Esophagus muscularis mucosa (tissue), 3 donors: Measurements from ENCODE around the gene THBD.

Source experiments
- CTCF ChIP-seq, 3 experiments: fragments of 200-600 bp in 2 of 3; fragments of 450-650 bp in 1 of 3; sonication (generic) in 2 of 3; IDR thresholded peaks; one replicate each; pipeline ENCODE4 v1.5.1; 2017 to 2019; ENCODE audit warnings: antibody characterized with exemption in 3 of 3, mild to moderate bottlenecking in 2 of 3, moderate library complexity in 1 of 3
- EP300 ChIP-seq: sonication (generic); formaldehyde crosslinking; IDR thresholded peaks from one replicate; pipeline ENCODE4 v1.6.1; 2017; ENCODE audit warnings: antibody characterized with exemption

DNA sequence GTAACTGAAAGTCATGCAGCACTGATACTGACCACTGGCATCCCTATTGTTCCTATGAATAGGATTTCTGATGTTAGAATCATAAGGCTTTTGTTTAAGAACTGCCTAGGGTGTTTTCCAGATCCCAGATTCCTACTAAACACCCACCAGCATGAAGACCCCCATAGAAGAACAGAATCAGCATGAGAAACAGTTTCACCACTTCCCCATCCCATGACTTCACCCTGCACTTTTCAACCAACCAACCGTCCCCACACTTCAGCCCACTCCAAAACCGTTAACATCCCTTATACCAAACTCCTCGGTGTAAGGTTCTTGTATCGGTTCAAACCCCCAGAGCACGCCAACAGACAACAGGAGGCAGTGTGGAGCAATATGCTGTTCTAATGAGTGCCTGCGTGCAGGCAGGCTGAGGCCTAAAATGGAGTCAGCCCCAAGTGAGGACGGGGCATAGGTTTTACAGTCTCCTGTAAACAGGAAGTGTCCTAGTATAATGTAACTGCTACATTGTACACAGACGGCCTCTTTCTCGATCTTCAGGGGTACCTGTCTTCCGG is 25.8 kb downstream of the THBD start:
- TF ChIP-seq EP300 (no peak), CTCF (IDR thresholded peaks at IDR 0.05) (no peak)
